CD4-positive, alpha-beta T cell (primary cell): ENCODE results near the gene EEF1A2. TPM values are rescaled to one million over a fixed set of nuclear protein-coding genes. Genes with fewer than 3 reads are reported as not detected.

ENCODE experiments used
- ATAC-seq: fragments of 200-7000 bp; cut with Tn5 transposase; one replicate; pipeline ENCODE4 v1.10.0; 2022; ENCODE audit warnings: mild to moderate bottlenecking; ENCODE audit not compliant: poor library complexity
- CTCF ChIA-PET: fragments of 350-600 bp; sonication (Branson Sonifier 250); formaldehyde crosslinking; loops from one replicate; lab custom pipeline; 2021; ENCODE audit warnings: antibody characterized with exemption, inconsistent platforms; lab: Charles Lee
- POLR2A ChIA-PET: fragments of 350-600 bp; sonication (Branson Sonifier 250); formaldehyde crosslinking; loops from one replicate; lab custom pipeline; 2021; ENCODE audit warnings: antibody characterized with exemption, inconsistent platforms; lab: Charles Lee
- DNase-seq, 14 experiments: peaks; one replicate each; pipeline ENCODE4 v3.0.0-alpha.2; 2013 to 2020; ENCODE audit warnings: mixed read lengths in 2 of 14
- H3K27ac ChIP-seq, 2 donors: one replicate each; pipeline versions ENCODE4 v1.5.1 to v1.7.0; 2013; ENCODE audit warnings: low read length in 2 of 2, low read depth in 1 of 2, mild to moderate bottlenecking in 1 of 2
- H3K27me3 ChIP-seq, 2 experiments: 1 replicate in 1 of 2; 2 replicates in 1 of 2; pipeline versions ENCODE4 v1.6.1 to v1.7.0; 2013; ENCODE audit warnings: low read length in 2 of 2, control low read depth in 1 of 2, mild to moderate bottlenecking in 1 of 2, moderate library complexity in 1 of 2; ENCODE audit not compliant: insufficient read depth in 2 of 2, control insufficient read depth in 1 of 2
- H3K36me3 ChIP-seq: one replicate; pipeline ENCODE4 v1.6.1; 2013; ENCODE audit warnings: low read length, control low read depth; ENCODE audit not compliant: insufficient read depth
- H3K4me1 ChIP-seq: one replicate; pipeline ENCODE4 v1.6.1; 2013; ENCODE audit warnings: low read length, control low read depth; ENCODE audit not compliant: insufficient read depth
- H3K4me3 ChIP-seq: one replicate; pipeline ENCODE4 v1.5.1; 2013; ENCODE audit warnings: mild to moderate bottlenecking, low read length, moderate library complexity
- H3K9me3 ChIP-seq, 2 experiments: 1 replicate in 1 of 2; 2 replicates in 1 of 2; pipeline versions ENCODE4 v1.6.1 to v1.7.0; 2013; ENCODE audit warnings: low read length in 2 of 2, mild to moderate bottlenecking in 2 of 2, control low read depth in 1 of 2, moderate library complexity in 1 of 2; ENCODE audit not compliant: control insufficient read depth in 1 of 2, insufficient read depth in 1 of 2
- H3K27ac Mint-ChIP-seq: one replicate; pipeline ENCODE4 v1.8.0; 2020; ENCODE audit warnings: mixed read lengths
- H3K27me3 Mint-ChIP-seq: one replicate; pipeline ENCODE4 v1.8.0; 2021; ENCODE audit warnings: mixed read lengths
- H3K36me3 Mint-ChIP-seq: one replicate; pipeline ENCODE4 v1.8.0; 2021; ENCODE audit warnings: low read depth, mixed read lengths
- H3K4me1 Mint-ChIP-seq: one replicate; pipeline ENCODE4 v1.8.0; 2021; ENCODE audit warnings: low read depth, mixed read lengths
- H3K4me3 Mint-ChIP-seq: one replicate; pipeline ENCODE4 v1.8.0; 2020; ENCODE audit warnings: mild to moderate bottlenecking, mixed read lengths
- H3K9me3 Mint-ChIP-seq: one replicate; pipeline ENCODE4 v1.8.0; 2020; ENCODE audit warnings: mixed read lengths
- CTCF ChIP-seq: fragments of 200-600 bp; IDR thresholded peaks from one replicate; pipeline ENCODE4 v1.8.0; 2022; ENCODE audit warnings: antibody characterized with exemption, mild to moderate bottlenecking
- intact Hi-C, 2 experiments: fragments of 100-400 bp; cut with DNase I in 1 of 2; cut with micrococcal nuclease in 1 of 2; formaldehyde crosslinking; loops; one replicate each; pipeline versions ENCODE4 v1.15.1 to v1.9.0; 2023 to 2025; cut with DNase I, micrococcal nuclease
- total RNA-seq, 174 experiments: library from RNA in 2 of 174; stranded (reverse) in 2 of 174; gene quantifications; one replicate each; pipeline ENCODE4 v1.2.3 and lab custom pipeline; 2021 to 2026

Gene EEF1A2
- total RNA-seq, 2 experiments from 2014 or later = 0.92 to 1.1 TPM

GRCh38 chr20:63471981-63472831, 26.7 kb downstream of the EEF1A2 start, which contains the start of gene KCNQ2:
TSS of gene KCNQ2 (minus strand) at chr20:63472655. CDS start at chr20:63472463, 192 bp downstream.
- DNase-seq (no peak), ATAC-seq (no peak)
- Histone ChIP-seq H3K36me3 (no peaks in the 10 kb centered on the region), H3K9me3 (peaks cover 0 to 22% of the 10 kb centered on the region in 2 experiments), H3K27ac (no peak within 1 kb of the TSS), H3K27me3 (peaks cover 47 to 65% of the 10 kb centered on the region in 2 experiments), H3K4me1 (peaks cover 12% of the 10 kb centered on the region), H3K4me3 (no peak within 1 kb of the TSS)
- no peaks in the 10 kb centered on the region for H3K36me3 Mint-ChIP-seq
- H3K9me3 Mint-ChIP-seq = no peaks in the 10 kb centered on the region
- no peak within 1 kb of the TSS for H3K4me3 Mint-ChIP-seq
- peaks cover 44% of the 10 kb centered on the region for H3K27me3 Mint-ChIP-seq
- H3K27ac Mint-ChIP-seq = no peak within 1 kb of the TSS
- ChIA-PET POLR2A (no interaction called here), CTCF (no interaction called here)
- no peak for TF ChIP-seq CTCF
- H3K4me1 Mint-ChIP-seq = no peaks in the 10 kb centered on the region
- intact Hi-C loops = no loop called here

GRCh38 chr20:63471717-63471980, 27.2 kb downstream of the EEF1A2 start:
- H3K27ac ChIP-seq = no peak overlapping the region
- no peaks in the 10 kb centered on the region for H3K36me3 ChIP-seq
- intact Hi-C loops = no loop called here
- peaks cover 45 to 60% of the 10 kb centered on the region in 2 experiments for H3K27me3 ChIP-seq
- POLR2A ChIA-PET = no interaction called here
- no peak for DNase-seq
- Mint-ChIP-seq H3K4me3 (no peak overlapping the region), H3K4me1 (no peaks in the 10 kb centered on the region), H3K27me3 (peaks cover 43% of the 10 kb centered on the region), H3K36me3 (no peaks in the 10 kb centered on the region), H3K9me3 (no peaks in the 10 kb centered on the region), H3K27ac (no peak overlapping the region)
- peaks cover 12% of the 10 kb centered on the region for H3K4me1 ChIP-seq
- TF ChIP-seq CTCF = no peak
- H3K4me3 ChIP-seq = no peak overlapping the region
- CTCF ChIA-PET = no interaction called here
- ATAC-seq = no peak
- H3K9me3 ChIP-seq = peaks cover 0 to 24% of the 10 kb centered on the region in 2 experiments

- TF ChIP-seq CTCF = no peak
- H3K27me3 ChIP-seq = peaks cover 45 to 60% of the 10 kb centered on the region in 2 experiments
These were observed 27.7 kb downstream of the EEF1A2 start for GRCh38 chr20:63471002-63471716.

More at GRCh38 chr20:63471002-63471716, 27.7 kb downstream of the EEF1A2 start:
- DNase-seq (no peak), ATAC-seq (no peak)
- H3K4me1 ChIP-seq = peaks cover 12% of the 10 kb centered on the region
- H3K27ac ChIP-seq = no peak overlapping the region
- H3K4me1 Mint-ChIP-seq = no peaks in the 10 kb centered on the region
- H3K4me3 ChIP-seq = no peak overlapping the region
- H3K4me3 Mint-ChIP-seq = no peak overlapping the region
- no peaks in the 10 kb centered on the region for H3K9me3 Mint-ChIP-seq
- intact Hi-C loops = no loop called here
- ChIA-PET CTCF (no interaction called here), POLR2A (no interaction called here)
- H3K36me3 ChIP-seq = no peaks in the 10 kb centered on the region
- H3K27me3 Mint-ChIP-seq = peaks cover 43% of the 10 kb centered on the region
- no peaks in the 10 kb centered on the region for H3K36me3 Mint-ChIP-seq
- peaks cover 0 to 27% of the 10 kb centered on the region in 2 experiments for H3K9me3 ChIP-seq
- H3K27ac Mint-ChIP-seq = no peak overlapping the region
